8988T (cell line): ENCODE measurements around the gene C3orf20.

Experiments used
- DNase-seq: peaks from one replicate; pipeline ENCODE4 v3.0.0; 2011

Gene C3orf20

DNA sequence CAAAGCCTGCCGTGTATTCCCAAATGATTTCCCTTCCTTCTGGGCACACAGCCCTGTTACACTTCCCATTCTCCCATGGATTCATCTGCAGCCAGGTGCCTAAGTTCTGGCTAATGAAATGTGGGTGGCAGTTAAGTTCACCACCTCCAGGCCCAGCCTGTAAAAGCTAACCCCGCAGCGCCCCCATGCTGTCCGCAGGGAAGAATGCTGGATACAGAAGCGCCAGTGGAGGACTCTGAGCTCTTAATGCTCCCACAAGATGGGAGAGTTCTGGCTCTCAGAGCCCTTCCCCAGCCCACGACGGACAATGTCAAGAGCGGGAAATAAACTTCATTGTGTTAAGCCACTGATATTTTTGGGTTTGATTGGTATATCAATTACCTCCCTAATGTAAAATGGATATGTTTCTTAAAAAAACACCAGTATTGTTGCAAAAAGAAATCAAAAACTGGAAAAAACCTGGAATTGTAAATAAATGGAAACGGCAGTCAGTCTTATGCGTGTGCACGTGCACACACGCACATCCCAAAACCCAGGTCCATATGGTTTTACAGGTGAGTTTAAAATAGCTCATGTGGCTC is 106.1 kb downstream of the C3orf20 start:
- peak; percentile 74 for DNase-seq

DNA sequence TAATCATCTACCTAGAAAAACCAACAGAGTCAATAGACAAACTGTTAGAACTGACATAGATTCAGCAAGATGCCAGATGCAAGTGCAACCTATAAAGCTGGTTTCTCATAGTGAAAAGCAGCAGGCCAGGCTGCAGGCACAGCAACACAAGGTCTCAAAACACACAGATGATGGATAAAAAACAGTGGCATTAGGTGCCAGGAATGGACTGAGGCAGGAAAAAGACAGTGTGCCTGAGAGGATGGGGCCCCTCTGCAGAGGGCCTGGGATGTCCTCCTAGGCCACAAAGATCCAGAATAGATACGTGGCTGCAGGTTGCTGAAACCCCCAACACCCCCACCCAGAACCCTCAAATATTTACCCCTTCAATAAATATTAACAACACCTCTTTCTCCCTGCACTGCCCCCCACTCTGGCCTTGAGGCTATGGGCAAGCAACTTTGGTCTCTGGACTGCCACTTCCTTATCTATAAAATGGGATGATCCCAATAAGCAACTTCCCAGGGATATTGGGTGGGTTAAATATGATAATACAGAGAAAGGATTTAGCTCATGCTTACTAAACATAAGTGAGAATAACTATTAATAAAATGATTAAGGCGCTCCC is 108.6 kb downstream of the C3orf20 start:
- DNase-seq = no peak

DNA sequence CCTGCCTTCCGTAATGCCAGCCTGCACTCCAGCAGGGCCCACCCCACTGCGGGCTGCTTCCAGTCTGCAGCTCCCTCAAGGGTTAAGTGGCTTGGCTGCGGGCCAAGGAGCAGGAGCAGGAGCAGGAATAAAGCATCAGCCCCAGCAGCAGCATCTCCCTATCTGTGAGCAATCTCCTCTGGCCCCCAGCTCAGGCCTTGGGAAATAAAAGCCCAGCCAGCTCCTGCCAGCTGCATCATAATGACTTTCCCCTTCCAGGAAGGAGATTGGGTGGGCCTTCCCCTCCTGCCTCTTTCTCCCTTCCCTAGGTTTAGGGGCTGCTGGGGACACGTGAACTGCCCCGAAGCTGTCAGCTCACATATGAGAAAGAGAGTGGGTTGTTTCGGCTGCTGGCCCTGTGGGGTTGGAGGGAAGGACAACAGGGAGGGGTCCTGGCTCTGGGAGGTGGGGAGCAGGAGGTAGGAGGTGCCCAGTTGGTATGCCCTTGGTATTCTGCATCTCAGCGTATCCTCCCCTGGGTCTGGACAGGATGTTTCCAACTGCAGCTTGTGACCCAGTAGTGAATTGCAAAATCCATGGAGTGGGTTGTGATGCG is 109.2 kb downstream of the C3orf20 start:
- DNase-seq = no peak

DNA sequence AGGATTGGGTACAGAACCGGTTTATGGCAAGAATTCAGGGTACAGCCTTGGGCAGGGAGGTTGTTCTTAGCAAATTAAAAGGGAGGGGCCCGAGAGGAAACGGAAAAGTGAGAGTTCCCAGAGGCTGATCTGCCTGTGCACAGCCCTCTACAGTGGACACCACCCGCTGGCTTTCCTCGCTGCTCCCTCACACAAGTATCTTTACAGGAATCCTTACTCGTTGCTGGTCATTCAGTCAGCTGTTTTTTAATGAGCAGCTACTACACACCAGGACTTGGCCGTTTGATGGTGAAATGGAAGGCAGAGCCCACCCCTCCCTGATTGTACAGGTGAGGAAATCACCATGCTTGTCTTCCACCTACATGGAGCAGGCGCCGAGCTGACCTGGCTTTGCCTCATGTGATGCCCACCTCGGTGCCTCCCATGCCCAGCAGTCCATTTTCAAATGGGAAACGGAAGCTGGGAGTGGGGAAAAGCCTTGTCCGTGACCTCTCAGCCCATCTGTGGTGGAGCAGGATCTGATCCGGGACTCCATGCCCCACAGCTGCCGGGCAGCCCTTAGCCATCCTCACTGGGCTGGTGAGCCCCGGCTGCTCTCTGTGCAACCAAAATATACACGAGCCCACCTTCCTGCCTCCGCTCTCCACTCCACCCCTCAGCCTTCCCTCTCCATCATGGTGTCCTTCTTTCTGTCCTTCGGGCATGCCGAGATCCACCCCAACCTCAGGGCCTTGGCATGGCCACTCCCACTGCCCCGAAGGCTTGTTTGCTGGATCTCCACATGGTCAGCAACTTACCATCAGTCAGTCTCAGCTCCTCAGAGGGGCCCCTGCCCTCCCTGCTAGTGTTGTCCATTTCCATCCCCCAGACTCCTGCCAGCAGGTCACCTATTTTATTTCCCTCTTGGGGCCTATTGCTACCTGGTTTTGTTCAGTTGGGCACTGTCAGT is 110.5 kb downstream of the C3orf20 start:
- no peak for DNase-seq

DNA sequence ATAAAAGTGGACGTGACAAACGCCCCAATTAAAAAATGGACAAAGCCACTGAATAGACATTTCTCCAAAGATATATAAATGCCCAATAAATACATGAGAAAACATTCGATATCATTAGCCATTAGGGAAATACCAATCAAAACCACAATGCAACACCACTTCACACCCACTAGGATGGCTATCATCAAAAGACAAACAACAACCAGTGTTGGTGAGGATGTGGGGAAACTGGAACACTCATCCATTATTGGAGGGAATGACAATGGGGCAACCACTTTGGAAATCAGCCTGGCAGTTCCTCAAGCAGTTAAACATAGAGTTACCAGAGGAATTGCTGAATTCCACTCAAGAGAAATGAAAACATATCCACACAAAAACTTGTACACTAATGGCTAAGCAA is 111.4 kb downstream of the C3orf20 start:
- no peak for DNase-seq

DNA sequence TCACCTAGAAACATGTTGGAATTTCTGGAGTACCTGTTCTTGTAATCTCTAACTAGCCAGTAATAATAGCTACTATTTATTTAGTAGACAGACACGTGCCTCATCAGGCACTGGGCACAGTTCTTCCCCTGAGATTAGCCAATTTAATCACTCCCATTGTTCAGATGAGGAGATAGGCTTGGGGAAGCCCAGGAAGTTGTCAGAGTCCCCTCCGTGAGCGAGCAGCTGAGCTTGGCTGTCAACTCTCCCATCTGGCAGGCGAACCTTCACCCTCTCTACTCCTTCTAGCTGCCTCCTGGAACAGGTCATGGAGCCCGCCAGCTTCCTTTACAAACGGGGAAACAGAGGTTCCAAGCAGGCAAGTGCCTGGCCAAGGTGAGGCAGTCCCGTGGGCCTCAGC is 112.7 kb downstream of the C3orf20 start:
- DNase-seq = no peak

DNA sequence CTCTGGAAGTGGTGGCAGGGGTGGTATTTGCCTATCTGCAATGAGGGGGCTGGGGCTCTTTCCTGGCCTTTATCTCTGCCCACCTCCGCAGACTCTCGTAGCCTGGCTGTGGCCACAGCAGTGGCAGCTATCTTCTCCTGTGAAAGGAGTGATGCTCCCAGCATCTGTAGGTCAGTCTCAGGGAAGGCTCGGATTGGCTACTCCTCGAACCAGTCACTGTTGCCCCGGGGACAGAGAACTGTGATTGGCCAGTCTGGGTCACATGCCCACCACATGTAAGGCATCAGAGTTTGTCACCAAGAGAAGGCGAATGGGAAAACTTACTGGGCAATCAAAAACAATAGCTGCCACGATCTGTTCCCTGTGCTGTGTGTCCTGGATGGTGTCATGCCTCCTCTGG is 113.7 kb downstream of the C3orf20 start:
- DNase-seq = no peak

DNA sequence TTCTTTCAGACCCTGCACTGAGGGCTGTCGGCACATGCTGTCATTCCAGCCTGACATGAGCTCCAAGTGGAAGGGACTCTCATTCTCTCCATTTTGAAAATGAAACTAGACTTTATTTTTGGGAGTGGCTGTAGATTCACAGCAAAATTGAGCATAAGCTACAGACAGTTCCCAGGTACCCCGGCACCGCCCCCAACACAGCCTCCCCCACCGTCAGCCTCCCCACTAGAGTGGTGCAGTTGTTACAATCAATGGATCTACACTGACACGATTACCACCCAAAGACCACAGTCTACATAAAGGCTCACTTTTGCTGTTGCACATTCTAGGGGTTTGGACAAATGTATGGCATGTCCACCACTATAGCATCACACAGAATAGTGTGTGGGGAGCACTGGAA is 114.3 kb downstream of the C3orf20 start:
- DNase-seq = no peak

DNA sequence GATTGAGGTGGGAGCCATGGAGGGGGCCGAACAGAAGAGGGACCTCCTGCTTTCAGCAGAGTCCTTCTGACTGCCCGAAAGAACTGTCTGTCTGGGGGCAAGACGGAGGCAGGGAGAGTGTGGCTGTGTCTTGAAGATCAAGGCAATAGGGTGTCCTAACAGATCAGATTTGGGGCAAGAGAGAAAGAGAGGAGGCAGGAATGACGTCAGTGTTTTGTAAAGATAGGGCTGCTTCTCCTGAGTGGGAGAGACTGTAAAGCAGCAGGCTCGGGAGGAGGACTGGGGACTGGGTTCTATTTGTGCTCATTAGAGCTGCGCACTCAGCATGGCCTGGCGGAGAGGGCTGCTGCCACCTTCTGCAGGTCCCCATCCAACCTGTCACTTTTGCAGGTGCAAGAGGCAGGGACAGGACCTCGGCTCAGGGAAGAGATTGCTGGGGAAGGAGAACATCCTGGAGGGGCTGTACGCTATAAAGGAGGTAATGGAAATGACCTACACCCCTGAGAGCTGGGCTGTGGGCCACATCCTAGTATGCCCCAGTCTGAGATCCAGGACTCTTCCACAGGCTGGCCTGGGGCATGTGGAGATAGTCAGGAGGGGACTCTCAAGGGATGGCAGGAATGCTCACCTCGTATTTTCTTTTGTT is 114.8 kb downstream of the C3orf20 start:
- no peak for DNase-seq

DNA sequence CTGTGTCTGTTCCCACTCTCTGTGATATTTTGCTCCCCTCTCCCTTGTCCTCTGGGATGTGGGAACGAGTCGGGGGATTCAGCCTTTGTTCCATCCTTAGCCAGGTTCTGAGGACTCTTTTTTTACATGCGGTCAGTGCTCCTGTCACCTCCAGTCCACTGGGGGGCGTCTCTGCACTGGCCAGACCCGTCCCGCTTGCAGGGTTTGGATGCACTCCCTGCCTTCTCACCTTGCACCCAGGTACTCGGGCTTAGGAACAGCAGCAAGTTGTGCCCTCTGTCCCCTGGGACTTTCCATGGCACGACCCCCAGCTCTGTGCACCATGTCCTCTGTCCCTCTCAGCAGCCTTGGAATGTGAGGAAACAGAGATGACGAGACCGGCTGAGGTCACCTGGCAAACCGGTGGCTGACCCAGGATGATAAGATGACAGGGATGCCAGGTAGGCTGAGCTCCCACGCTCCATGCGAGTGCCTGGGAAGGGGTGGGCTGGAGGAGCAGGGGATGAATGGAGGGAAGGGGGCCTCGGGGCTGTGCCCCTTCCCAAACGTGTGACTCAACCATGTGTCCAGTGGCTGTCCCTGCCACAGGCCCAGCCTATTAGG is 116.5 kb downstream of the C3orf20 start:
- peak; percentile 73 for DNase-seq

DNA sequence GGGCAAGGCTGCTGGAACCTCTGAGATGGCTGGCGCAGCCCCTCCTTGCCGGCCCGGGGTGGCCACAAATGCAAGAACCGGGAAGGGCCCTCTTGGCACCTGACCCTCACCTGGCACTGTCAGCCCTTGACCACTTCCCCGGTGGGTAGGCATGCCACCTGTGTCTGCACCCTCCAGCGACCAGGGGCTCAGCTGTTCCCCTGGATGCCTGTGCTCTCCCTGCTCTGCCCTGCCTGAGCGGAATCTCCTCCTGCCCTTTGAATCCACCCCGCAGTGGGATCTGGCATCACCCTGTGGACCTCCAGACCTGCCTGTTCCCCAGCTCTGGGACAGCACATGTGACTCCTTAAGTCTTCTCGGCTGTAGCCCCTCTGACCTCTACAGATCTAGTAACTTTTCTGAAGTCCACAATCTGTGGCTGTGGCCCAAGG is 117.8 kb downstream of the C3orf20 start:
- no peak for DNase-seq

DNA sequence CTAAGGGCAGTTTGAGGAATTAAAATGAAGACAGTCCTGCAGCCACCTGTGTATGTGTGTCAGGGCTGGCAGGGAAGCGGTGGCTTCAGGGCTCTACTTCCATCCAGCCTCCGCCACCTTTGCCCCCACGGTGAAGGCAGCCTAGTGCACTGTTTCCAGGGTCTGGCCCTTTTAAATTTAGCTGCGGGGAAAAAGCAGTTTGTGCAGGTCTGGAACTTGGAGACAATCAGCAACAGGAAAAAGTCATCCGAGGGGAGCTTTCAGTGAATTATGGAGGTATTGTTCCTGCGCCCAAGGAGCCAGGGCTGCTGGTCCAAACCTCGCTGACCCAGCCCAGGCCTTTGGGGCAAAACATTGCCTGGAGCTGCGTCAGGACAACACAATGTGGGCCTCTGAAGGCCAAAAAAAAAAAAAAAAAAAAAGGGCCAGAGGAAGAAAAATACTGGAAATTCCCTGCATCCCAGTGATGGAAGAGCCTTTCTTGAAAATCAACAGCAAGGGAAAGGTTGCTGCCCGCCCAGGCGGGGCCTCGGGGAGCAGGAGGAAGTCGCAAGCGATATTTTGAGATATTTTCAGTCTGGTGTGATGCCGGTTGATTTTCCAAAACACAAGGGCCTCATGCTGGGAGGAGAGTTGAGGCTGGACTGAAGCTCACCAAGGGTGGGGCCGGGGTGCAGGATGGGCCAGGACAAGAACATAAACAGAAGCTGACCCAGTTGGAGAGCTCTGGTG is 118.4 kb downstream of the C3orf20 start:
- no peak for DNase-seq

DNA sequence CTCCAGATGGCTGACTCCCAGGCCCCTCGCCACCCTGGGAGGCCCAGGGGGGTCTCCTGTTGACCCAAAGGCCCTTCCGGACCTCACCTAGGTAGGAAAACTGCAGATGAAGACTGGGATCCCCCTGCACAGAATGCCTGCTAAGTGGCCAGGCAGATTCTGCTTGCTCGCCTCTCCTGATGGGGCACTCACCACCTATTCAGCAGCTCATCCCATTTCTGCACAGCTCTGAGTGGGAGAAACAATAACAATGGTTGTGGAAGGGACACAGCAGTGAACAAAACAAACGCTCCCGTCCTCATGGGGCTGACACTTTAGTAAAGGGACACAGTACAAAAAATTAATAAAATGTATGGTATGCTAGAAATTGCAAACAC is 118.9 kb downstream of the C3orf20 start:
- no peak for DNase-seq

DNA sequence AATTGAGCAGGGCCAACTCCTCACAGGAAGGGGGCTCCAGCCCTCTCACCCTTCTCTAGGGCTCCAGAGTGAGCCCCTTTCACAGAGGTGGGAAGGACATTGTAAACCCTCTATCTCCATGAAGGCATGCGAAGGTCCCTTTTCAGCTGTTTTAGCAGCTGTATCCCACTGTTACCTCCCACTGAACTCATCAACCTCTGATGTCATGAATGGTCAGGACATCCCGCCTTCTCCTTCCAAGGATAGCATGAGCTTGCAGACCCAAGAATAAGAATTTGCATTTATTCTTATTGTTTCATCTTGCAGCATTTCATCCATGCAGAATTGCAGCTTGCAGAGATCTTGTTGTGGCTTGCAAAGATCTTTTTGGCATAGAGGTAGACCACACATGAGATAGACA is 119.5 kb downstream of the C3orf20 start:
- no peak for DNase-seq

DNA sequence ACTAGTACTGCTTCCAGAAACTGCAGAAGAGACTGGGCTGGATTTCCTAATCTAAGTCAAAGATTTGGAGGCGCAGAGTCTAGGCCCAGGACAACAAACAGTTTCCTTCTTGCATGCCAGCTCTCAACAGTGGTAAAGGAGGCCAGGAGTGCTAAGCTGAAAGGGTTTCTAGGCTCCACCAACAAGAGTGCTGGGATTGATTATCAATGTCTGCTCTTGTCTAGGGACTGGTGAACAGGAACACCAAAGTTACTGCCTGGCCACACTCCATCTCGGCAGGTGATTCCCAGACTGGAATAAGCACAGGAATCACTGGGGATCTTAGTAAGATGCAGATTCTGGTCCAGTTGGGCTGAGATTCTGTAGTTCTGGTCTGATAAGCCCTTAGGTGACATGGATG is 121.1 kb downstream of the C3orf20 start:
- DNase-seq = no peak

DNA sequence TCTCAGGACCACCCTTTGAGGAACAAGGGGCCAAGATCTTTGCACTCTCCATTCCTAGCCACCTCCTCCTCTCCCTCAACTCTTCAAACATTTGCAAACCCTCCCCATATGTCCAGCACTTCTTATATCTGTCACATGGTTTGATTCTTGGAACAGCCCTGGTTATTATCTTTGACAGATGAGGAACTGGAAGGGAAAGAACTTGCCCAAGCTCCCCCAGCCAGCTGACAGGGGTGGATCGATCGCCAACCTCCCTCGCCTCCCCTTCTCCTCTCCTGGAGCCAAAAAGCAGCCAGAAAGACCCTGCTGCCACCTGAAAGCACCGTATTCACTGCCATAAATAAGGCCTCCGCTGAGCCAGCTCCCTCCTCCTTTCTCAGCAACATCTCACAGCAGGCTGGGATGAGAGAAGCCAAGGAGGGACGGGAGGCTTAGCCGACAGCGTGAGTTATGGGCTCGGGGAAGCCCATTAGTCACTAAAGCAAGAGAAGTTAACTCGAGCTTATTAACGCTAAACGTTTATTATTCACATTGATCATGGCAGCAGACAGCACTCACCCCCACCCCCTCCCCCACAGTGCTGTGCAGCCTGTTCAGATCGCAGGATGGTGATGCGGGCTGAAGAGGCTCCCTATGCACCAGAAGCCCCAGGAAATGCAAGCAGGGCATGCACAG is 121.6 kb downstream of the C3orf20 start:
- DNase-seq = no peak

DNA sequence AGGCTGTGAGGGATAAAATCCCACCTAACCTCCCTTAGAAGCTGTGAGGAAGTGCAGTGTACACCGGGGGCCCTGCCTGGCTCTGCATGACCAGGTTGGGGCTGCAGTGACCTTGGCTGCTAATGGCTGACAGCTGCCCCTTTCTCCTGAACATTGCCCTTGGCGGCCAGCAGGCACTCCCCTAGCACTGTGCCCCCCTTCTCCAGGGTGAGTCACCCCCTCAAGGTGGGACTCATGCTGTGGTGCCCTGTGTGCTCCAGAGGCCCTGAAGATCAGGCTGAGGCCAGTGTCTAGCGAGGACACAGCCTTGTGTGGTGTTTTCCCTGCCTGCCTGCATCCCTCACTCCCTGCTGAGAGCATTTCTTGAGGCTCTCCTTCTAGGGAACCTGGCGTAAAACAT is 122.8 kb downstream of the C3orf20 start:
- DNase-seq = no peak

DNA sequence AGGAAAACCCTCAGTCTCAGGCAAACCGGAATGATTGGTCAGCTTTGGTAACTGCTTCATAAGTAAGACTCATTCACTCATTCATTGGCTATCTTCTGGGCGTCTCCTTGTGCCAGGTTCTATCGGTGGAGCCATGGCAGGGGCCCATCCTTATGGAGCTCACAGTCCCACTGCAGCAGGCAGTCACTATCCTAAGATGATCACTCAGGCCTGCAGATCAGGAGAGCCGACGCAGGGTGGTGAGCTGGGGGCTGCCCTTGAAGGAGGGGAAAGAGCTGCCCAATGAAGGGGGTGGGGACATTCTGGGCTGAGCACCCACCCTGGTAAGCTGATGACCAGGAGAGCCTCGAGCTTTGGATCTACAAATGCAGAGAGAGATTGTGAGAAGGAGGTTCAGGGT is 123.3 kb downstream of the C3orf20 start:
- no peak for DNase-seq

DNA sequence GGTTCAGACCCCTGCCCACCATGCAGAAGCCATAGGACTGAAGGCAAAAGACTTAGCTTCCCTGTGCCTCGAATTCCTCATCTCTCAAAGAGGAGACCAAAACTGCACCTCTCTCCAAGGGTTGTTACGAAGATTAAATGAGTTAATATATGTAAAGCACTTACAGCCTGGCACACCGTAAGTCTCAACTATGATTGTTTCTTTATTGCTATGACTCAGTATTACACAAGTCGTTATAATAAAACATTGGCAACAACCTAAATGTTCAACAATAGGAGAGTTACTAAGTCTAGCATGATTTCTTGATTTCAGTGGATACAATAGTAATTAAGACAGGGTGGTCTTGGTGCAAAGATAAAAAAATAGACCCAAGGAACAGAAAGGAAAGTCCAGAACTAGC is 124.2 kb downstream of the C3orf20 start:
- DNase-seq = no peak

DNA sequence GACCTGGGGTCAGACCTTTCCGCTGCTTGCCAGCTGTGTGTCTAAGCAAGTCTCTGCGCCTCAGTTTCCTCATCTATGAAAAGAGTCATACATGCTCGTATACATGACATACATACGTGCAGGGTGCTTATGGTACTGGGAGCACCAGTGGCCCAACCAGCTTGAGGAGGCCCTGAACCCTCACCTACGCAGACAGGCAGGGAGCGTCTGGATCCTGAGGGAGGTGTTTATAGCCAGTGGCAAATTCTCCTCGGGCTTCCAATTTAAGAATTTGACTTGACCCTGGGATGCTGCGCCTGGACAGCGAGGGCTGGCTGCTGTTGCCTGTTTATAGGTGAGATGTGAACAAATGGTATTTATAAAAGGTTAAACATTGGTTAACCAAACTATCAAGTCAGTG is 126.1 kb downstream of the C3orf20 start:
- no peak for DNase-seq

DNA sequence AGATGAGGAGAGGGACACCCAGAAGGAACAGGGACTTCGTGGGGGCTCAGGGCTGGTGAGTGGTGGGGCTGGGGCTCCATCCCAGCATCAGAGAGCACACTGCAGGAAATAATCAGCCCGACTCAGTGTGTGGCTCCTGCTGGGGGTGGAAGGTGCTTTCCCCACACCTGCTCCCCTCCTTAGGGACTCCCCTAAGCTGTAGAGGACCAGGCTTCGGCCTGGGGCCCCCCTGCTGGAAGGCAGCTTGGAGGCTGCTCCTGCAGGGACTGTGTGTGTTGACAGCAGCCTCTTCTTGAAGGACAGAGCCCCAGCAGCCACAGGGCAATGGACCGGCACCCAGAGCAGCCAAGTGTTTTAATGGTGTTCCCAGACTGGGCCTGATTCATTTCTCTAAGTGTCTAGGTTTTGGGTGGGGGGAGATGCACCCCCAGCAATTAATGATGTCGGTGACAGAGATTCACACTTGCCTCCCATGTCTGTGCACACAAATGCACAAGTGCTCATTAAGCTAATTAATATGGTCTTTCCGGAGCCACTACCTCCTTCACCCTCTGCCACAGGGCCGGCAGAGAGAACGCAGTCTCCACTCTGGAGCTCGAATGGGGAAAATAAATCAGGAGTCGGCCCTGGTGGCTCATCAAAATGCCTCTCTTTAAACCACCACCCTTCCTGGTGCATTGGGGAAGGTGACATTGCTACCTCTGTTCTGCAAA is 126.9 kb downstream of the C3orf20 start:
- no peak for DNase-seq
